Suppressor macrophage treated with lipopolysaccharide for 1 hour (primary cell): ENCODE results near the gene EDN1.

Experiments
- DNase-seq, 3 donors: peaks; one replicate each; pipeline ENCODE4 v3.0.0-alpha.2; 2020 to 2022

The EDN1 gene

DNA sequence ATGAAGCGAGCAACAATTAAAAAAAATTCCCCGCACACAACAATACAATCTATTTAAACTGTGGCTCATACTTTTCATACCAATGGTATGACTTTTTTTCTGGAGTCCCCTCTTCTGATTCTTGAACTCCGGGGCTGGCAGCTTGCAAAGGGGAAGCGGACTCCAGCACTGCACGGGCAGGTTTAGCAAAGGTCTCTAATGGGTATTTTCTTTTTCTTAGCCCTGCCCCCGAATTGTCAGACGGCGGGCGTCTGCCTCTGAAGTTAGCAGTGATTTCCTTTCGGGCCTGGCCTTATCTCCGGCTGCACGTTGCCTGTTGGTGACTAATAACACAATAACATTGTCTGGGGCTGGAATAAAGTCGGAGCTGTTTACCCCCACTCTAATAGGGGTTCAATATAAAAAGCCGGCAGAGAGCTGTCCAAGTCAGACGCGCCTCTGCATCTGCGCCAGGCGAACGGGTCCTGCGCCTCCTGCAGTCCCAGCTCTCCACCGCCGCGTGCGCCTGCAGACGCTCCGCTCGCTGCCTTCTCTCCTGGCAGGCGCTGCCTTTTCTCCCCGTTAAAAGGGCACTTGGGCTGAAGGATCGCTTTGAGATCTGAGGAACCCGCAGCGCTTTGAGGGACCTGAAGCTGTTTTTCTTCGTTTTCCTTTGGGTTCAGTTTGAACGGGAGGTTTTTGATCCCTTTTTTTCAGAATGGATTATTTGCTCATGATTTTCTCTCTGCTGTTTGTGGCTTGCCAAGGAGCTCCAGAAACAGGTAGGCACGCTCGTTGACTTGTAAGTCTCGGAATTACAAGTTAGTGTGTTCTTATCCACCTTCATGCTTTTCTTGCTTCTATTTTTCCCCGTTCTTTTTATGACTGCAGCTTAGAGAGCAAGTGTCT, at the start of gene EDN1:
TSS of gene EDN1 (plus strand) at position 429 of the 888 bp plus-strand sequence. CDS start at position 698, 269 bp downstream.
- peak; percentile 82 to 89 (median 86) for DNase-seq

DNA sequence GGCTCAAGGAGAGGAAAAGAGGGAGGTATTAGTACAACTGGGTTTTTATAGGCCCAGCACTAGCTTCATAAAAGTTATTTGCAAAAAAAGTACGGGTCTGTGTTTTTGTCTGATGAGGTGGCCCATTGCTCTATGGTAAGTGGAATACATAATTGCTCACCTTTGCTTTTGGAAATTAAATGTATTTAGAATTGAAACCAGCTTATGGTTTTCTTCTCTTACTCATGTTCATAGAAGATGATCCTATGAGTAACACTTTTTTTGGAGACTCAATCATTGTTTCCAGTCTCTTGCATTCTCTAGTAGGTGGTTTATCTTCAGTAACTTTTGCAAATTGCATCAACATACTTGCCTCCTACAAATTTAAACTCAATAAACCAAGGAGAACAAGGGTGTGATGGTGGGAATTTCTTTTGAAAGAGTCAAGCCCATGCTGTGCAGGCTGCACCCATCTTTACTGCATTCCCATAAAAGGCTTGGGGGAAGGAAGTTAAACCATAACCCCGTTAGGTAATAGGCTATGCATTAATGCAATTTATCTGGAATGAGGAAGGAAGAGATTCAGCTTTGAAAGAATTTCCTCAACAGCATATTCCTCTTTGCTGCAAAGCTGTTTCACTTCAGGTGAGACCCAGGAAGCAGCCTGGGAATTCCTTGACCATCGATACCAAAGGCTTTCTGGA, 48.5 kb upstream of the EDN1 start:
- peak; percentile 56 to 81 (median 77) for DNase-seq

DNA sequence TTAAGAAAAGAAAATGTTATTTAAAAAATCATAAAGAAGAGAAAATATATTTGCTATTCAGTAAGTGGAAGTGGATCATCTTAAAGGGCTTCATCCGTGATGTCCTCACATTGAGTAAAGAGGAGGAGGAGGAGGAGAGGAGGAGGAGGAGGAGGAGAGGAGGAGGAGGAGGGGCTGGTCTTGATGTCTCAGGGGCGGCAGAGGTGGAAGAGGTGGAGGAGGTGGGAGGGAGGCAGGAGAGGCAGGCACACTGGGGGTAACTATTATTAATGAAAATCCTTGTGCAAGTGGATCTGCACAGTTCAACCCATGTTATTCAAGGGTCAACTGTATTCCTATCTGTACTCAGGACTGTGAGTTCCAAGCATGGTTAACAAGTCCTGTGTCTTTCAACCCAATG, 47.0 kb upstream of the EDN1 start:
- DNase-seq, result no peak

DNA sequence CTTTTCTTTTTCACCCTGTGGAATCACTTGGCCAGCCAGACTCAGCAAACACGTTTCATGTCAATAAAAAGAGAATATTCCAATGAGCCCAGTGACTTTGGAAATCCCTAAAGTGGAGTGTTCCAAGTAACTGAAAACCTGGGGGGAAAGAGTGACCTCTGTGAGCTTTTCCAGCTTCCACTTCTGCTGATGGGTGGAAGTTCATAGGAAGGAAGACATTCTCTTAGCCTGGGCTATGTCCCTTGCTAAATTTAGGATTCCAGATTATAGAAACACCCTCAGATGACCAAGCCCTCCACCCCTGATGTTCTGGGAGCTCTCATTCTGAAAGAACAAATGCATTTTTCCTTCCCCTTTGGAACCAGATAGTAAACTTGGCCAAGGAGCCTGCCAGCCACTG, 44.8 kb upstream of the EDN1 start:
- no peak for DNase-seq

DNA sequence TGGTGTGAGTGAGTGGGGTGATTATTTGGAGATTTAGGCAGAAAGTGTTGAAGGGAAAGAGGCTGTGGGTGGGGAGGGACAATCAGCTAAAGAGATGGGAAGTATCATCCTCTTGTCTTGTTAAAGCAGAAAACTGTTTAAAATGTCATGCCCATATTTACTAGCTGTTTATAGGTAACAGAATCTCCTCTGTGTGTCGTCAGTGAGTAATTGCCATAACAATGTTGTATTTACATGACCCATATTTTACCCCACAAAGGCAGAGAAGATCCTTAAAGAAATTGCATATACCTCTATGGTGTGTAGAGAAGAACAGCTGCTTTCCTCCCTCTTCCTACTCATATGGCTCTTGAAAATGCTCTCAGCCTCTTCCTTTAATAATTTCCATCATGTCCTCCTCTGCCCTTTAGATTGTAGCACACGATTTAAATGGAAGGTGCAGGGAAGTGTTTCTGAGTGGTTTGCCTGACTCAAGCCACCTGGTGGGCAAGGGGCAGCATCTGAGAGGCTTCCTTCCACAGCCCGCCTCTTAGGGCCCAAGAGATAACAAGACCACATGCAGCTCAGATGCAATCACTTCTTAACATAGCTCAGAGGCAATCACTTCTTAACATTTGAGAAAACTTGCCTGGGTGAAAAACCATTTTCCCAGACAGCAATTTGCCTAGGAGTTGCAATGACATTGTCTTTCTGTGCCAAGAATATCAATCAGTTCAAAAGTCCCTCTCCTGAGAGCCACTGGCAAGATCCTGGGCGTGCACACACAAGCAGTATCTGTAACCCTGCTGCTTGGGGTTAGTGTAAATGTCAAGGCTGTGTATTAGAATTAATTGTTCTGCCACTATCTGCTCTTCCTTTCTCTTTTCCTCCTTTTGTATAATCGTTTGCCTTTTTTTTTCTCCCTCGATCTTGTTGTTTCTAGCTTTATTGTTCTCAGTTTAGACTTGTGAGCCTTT, 44.1 kb upstream of the EDN1 start:
- DNase-seq, result no peak

DNA sequence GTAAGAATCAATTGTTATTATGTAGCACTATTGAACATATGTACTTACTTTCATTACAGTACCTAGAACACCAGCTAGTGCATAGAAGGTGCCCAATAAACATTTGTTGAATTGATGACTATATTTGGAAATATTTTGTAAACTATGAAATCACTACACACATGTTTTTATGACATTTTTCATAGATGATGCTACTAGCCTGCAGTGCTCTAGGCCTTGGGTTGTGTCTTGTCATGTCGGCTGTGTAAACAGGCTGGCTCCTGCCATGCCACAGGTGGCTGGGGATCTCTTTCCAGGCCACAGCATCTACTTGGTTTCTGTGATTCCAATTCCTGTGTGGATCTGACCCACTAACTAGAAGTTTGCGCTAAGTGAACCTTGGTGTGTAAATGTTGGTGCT, 43.3 kb upstream of the EDN1 start:
- no peak for DNase-seq

DNA sequence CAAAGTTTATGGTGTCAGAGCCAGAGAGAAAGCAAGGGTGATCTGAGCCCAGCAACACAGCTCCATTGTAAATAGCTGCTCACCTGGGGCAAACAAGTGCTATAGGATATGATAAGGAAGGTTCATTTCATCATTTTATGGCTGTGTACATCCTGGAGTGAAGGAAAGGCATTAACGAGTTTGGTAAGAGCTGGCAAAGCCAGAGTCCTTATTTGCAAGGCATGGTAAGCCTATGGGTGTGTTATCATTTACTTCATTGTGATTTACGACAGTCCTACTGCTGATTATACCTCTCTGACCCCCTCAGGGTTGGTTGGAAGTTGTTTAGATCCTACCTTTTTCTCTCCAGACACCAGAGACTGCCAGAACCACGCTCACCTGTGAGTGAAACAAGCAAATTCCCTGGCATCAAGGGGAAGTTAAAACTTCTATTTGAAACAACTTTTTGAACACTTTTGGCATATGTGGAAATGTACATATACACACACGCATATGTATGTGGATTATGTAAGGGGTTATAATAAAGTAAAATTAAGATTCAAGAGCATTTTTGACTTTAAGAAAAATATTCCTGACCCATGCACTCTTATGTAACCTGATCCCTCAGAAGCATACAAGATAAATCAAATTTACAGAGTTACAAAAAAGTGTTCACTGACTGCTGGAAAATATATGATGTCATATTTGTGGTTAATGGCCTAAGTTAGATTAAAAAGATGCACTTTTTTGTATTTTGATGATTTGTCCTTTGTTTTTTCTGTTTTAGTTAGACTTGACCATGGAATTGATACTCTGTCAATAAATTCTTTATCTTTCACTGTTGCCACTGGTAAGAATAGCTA, 40.4 kb upstream of the EDN1 start:
- no peak for DNase-seq

DNA sequence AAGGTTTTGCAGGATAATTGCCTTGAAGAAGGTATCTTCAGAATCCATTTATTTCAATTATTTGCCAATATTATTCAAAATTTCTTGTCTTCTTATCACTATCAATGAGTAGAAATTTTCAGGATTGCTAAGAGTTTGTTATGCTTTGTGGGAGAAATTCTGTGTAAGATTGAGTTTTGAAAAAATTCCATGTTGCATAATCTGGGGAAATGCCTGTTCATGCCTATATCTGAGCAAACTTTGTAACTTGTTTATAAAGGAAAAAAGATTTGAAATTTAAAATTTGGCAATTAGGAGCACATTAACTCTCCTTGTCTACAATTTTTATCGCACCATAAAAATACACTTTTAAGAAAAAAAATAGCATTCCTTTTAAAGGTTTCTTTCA, 39.8 kb upstream of the EDN1 start:
- DNase-seq, result peak; percentile 20 to 67 (median 61)

DNA sequence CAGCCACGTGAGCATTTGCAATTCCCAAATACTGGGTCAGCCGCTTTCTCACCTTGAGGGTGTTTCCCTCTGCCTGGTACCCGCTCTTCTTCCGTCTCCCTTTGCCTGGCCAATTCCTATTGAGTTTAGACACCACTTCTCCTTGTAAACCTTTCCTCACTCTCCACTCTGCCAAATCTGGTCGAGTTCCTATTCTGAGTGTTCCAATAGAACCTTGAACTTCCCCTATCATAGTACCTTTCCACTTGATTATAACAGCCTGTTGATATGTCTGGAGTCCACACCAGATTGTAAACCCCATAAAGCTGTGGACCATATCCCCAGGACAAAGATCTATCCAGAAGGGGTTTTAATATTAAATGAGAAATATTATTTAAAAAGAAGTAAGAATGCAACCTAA, 36.0 kb upstream of the EDN1 start:
- no peak for DNase-seq

DNA sequence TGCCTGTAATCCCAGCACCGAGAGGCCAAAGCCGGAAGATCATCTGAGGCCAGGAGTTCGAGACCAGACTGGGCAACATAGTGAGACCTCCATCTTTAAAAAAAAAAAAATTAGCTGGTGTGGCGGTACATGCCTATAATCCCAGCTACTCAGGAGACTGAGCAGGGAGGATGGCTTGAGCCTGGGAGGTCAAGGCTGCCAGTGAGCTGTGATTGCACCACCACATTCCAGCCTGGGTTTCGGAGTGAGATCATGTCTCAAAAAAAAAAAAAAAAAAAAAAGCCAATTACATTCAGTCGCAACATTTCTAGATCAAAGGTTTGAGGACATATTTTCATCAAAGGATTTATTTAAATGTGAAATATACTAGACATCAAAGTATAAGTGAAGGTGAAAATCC, 32.0 kb upstream of the EDN1 start:
- no peak for DNase-seq

DNA sequence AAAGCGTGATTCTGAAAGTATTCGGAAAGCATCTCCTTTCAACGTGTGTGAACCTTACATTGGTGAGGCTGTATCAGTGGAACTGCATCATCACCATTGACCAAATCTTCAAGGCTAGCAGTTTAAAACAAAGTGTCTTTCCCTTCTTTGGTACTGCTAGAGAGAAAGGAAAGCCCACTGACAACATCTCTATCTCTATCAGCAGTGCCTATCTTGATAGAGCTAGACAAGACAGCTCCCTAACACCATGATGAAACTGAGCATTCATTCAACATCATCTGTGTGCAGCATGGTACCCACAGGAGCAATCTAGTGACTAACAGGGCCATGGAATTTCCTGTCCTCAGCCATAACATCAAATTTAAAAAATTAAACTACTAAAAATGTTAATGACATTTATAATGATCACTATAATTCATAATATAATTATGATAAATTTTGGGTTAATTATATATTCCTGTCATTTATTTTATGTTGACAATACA, 31.5 kb upstream of the EDN1 start:
- DNase-seq, result no peak

DNA sequence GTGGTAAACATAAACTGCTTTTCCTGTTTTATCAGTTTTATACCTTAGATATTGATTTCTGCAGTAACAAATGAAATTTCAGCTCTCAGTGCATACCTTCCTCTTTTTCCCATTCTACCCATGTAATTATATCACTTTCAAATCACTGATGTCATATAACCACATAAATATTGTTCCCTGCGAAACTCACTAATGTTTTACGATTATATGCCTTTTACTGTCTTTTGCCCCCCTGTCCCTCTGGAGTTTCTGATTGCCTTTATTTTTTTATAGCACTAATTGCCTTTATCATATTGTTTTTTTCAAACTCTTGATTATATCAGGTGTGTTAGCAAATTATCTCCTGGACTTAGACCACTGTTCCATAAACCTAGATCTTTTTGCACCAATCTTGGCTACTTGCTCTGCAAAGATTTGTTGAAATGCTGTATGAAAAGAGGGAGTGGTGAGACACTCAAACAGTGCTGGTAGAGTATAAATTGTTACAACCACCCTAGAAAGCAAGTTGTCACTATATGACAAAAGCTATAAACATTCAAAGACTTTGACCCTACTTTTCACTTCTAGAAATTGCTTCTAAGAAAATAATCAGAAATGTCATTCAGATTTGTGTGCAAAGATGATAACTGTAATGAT, 29.6 kb upstream of the EDN1 start:
- no peak for DNase-seq

DNA sequence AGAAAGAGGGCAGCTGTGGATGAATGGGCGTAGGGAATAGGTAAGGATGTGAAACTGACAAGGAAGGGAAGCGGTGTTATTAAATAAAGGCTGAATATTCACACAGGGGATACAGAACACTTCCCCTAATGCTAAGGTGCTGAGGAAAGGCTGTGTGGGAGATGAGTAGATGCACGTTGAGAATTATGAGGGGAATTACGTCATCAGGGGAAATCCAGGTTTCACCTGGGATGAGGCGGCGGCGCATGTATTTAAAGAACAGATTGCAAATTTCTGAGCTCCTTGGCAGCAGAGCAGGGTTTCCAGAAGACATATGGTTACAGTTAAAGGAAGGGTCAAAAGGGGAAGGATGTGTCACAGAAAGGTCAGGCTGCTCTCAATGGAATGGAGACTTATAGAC, 28.7 kb upstream of the EDN1 start:
- peak; percentile 28 to 42 (median 39) for DNase-seq

DNA sequence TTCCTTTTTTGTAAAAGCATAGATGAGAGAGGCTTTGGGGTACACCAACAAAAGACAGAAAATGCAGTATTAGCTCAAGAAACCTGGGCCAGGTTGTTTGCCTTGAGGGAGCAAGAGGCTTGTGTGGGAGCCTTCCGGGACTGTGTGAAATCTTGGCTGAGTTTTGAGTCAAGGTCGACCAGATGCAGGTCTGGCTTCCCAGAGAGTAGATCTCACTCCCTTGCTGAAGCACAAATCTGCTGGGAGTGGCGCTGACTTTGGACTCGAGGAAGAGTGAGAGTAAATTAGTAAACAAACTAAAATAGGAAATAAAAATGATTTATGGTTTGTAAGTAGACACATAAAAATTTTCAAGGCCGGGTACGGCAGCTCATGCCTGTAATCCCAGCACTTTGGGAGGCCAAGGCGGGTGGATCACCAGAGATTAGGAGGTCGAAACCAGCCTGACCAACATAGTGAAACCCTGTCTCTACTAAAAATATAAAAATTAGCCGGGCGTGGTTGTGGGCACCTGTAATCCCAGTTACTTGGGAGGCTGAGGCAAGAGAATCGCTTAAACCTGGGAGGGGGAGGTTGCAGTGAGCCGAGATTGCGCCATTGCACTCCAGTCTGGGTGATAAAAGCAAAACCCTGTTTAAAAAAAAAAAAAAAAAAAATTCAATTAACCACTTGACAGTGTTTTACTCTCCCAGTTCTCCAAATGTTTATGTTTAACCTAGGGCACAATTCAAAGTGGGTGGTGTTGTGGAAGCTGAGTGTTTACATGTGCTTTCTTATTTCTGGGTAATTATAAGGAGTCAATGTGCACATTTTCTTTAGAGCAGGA, 27.7 kb upstream of the EDN1 start:
- DNase-seq, result no peak

DNA sequence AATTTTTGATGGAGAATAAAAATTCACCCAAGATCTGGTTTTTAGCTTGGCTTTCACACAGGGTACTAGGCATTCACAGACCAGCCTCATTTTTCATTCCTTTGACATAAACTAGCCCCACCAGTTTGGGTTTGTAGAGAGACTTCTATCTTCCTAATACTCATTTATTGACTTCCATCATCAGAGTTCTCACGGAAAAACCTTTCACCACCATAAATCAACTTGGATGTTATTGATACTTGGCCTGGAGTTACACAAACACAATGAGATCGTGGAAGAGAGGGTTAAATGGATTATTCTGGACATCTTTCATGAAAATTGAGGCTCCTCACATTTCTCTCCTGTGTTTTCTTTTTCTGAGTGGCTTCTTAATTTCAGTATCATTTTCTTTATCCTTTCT, 26.8 kb upstream of the EDN1 start:
- DNase-seq, result no peak

DNA sequence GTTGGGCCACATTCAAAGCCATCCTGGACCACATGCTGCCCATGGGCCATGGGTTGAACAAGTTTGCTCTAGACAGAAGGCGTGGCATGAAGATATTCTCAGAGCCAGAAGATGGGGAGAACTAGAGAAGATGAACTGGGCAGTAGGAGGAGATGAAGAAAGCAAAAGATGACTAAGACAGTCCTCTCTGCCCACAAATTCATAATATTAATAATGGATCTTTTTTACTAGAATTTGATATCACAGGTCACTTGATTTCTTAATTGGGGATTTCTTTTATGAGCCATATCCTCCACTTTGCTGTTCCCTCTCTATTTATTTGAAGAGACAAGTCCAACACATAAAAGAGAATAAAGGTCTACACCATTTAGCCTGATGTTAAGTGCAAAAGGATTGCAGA, 25.5 kb upstream of the EDN1 start:
- peak in 2 of 3 donors; percentile 57 to 65 for DNase-seq

DNA sequence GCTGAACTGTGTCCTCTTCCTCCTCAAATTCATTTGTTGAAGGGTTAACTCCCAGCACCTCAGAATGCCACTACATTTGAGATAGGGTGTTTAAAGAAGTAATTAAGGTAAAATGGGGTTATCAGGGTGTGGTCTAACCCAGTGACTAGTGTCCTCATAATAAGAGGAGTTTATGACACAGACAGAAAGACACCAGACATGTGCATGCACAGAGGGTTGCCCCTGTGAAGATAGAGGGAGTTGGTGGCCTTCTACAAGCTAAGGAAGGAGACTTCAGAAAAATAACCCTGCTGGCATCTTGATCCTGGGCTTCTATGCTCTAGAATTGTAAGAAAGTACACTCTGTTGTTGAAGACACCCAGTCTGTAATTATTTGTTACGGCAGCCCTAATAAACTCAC, 24.9 kb upstream of the EDN1 start:
- DNase-seq, result peak in 1 of 3 donors; percentile 59

DNA sequence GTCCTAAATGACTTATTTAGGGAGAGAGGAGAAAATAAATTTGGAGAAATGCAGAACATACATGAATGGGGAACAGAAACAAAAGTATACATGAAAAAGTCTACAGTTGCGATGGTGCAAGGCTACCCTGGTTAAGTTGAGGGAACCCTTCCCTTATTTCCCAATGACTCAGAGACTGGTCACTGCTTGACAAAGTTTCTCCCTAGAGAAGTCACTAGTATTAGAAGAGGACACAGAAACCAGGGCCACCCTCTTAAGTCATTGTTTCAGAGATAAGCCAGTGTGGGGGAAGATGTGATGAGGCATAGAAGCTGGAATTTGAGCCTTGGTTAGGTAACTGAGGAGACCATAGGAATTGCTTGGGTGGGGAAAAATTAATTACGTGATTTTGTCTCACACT, 24.4 kb upstream of the EDN1 start:
- peak; percentile 92 to 99 (median 98) for DNase-seq

DNA sequence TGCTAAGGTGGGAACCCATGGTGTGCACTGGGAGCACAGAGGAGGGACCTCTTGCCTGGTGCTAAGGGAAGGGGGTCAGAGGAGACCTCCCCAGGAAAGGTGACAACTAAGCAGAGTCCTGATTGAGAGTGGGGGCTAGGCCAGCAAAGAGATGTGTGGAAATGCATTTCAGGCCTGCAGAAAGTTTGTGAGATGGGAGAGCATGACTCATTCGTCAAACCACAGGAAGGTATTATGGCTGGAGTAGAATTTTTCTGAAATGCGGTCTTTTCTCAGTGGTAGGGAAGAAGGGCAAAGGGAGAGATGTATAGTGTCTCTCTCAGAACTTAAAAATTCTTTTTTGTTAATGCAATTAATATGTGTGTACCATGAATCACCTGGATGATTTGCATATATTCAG, 23.6 kb upstream of the EDN1 start:
- DNase-seq, result peak in 2 of 3 donors; percentile 52 to 55

DNA sequence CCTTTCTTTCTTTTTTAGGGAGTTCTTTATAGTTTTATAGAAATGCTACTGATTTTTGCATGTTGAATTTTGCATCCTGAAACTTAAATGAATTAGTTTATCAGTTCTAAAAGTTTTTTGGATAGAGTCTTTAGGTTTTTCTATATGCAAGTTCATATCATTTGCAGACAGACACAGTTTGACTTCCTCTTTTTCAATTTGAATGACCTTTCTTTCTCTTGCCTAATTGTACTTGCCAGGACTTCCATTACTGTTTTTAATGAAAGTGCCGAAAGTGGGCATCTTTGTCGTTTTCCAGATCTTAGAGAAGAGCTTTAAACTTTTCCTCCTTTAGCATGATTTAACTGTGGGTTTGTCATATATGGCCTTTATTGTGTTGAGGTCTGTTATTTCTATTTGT, 21.1 kb upstream of the EDN1 start:
- DNase-seq, result peak; percentile 31 to 70 (median 64)
